ENCODE measurements around the gene AP3S1. TPM values are rescaled to one million over a fixed set of nuclear protein-coding genes. Genes with fewer than 3 reads are reported as not detected.
"Not testable (repeated sequence)": the region's sequence is repeated elsewhere in the genome, so short reads cannot be mapped to it uniquely, and the experiment has no call there.

Gene AP3S1
- total RNA-seq, 1 experiment from 2014 or later = 90.9 TPM

GRCh38 chr5:115820846-115821245 lies 20.9 kb upstream of the AP3S1 start:
- no peak for DNase-seq (ENCODE audit: extremely low read depth, low read depth)

- not testable (repeated sequence) for DNase-seq (ENCODE audit: extremely low read depth, low read depth)
Measured at GRCh38 chr5:115824983-115825382, 16.8 kb upstream of the AP3S1 start.

- DNase-seq (ENCODE audit: extremely low read depth, low read depth) = no peak
Measured at GRCh38 chr5:115825948-115826347, 15.8 kb upstream of the AP3S1 start.

- DNase-seq (ENCODE audit: extremely low read depth, low read depth) = no peak
Measured at GRCh38 chr5:115829913-115830312, 11.8 kb upstream of the AP3S1 start.

GRCh38 chr5:115831163-115831768 lies 10.5 kb upstream of the AP3S1 start:
- DNase-seq (ENCODE audit: extremely low read depth, low read depth) = peak; percentile 50

GRCh38 chr5:115835481-115835880 lies 6.3 kb upstream of the AP3S1 start:
- DNase-seq (ENCODE audit: extremely low read depth, low read depth) = no peak

- peak; percentile 51 for DNase-seq (ENCODE audit: extremely low read depth, low read depth)
Measured at GRCh38 chr5:115838885-115839518, 2.7 kb upstream of the AP3S1 start.

GRCh38 chr5:115840873-115841272 lies 862 bp upstream of the AP3S1 start:
- DNase-seq (ENCODE audit: extremely low read depth, low read depth) = no peak

GRCh38 chr5:115842089-115842935 lies 577 bp downstream of the AP3S1 start:
- peak; percentile 52 for DNase-seq (ENCODE audit: extremely low read depth, low read depth)

GRCh38 chr5:115842952-115843351 lies 1.2 kb downstream of the AP3S1 start:
- DNase-seq (ENCODE audit: extremely low read depth, low read depth) = no peak

GRCh38 chr5:115843444-115844130 lies 1.9 kb downstream of the AP3S1 start:
- DNase-seq (ENCODE audit: extremely low read depth, low read depth) = no peak

GRCh38 chr5:115844321-115844817 lies 2.6 kb downstream of the AP3S1 start:
- no peak for DNase-seq (ENCODE audit: extremely low read depth, low read depth)

GRCh38 chr5:115847290-115847689 lies 5.6 kb downstream of the AP3S1 start:
- no peak for DNase-seq (ENCODE audit: extremely low read depth, low read depth)

- no peak for DNase-seq (ENCODE audit: extremely low read depth, low read depth)
Measured at GRCh38 chr5:115849258-115849798, 7.6 kb downstream of the AP3S1 start.

- DNase-seq (ENCODE audit: extremely low read depth, low read depth) = no peak
Measured at GRCh38 chr5:115850744-115851416, 9.1 kb downstream of the AP3S1 start.

GRCh38 chr5:115854139-115854538 lies 12.4 kb downstream of the AP3S1 start:
- no peak for DNase-seq (ENCODE audit: extremely low read depth, low read depth)

GRCh38 chr5:115855959-115856358 lies 14.2 kb downstream of the AP3S1 start:
- no peak for DNase-seq (ENCODE audit: extremely low read depth, low read depth)

- DNase-seq (ENCODE audit: extremely low read depth, low read depth) = no peak
Measured at GRCh38 chr5:115857057-115857479, 15.3 kb downstream of the AP3S1 start.

- peak; percentile 22 for DNase-seq (ENCODE audit: extremely low read depth, low read depth)
Measured at GRCh38 chr5:115857626-115858349, 16.1 kb downstream of the AP3S1 start.
